T-helper 2 cell (primary cell): Measurements from ENCODE around the gene MGP.
A peak's percentile ranks its signal among the peaks of the same experiment; 100 is the strongest.

ENCODE experiments used
- DNase-seq, 5 experiments: peaks; one replicate each; pipeline versions ENCODE4 v3.0.0 to v3.0.0-alpha.2; 2012 to 2022

Gene MGP

DNA sequence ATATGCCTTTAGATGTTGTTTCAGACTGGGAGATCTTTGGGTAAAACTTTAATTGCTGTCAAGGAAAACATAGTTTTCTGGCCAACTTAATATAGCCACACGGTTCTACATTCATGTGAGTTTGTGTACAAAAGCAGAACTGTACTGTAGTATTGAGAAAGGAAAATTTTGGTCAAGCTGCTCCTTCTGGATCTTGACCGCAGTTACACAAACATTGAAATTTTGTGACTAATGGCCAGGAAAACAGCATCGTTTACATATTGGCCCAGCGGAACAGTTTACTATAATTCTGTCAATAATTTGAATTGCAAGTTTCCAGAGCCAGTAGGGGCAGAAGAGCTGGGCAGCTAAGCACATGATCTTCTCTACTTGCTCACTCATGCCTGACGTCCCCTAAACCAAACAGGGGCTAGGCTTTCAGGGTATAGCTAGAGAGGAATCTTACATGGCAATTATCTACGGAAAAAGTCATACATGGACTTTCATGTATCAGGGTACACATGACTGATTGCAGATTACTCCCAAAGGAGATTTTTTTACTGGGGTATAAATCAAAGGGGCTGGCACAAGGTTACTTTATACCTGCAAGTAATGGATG is 31.0 kb downstream of the MGP start:
- DNase-seq = no peak

DNA sequence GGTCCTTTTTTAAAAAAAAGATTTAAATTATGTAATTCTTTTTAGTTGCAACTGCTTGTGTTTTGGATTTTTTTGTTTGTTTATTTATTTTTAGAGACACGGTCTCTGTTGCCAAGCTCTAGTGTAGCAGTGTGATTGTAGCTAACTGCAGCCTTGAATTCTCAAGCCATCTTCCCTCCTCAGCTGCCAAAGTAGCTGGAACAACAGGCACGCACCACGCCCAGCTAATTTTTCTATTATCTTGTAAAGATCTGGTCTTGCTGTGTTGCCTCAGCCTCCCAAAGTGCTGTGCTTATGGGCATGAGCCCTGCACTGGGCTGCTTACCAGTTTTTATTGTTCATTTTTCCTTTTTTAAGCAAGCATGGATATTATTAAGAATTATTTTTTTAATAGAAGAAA is 31.7 kb downstream of the MGP start:
- DNase-seq = no peak

DNA sequence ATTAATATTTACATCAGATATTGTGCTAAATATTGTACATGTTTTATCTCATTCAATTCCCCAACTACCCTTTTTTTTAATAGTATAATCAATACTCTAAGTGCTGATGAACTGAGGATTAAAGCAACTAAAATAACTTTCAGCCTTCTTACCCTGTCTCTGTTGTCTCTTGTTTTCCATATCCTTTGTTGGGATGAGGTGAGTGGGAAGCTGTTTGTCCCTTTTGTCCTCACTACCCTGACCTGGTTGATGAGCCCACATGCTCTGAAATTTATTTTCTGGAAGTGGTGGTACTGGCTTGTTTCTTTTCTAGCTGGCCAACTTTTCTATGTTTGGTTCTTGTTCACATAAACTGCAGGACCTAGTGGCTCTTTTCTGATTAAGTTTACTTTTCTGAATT is 32.8 kb downstream of the MGP start:
- DNase-seq = no peak

DNA sequence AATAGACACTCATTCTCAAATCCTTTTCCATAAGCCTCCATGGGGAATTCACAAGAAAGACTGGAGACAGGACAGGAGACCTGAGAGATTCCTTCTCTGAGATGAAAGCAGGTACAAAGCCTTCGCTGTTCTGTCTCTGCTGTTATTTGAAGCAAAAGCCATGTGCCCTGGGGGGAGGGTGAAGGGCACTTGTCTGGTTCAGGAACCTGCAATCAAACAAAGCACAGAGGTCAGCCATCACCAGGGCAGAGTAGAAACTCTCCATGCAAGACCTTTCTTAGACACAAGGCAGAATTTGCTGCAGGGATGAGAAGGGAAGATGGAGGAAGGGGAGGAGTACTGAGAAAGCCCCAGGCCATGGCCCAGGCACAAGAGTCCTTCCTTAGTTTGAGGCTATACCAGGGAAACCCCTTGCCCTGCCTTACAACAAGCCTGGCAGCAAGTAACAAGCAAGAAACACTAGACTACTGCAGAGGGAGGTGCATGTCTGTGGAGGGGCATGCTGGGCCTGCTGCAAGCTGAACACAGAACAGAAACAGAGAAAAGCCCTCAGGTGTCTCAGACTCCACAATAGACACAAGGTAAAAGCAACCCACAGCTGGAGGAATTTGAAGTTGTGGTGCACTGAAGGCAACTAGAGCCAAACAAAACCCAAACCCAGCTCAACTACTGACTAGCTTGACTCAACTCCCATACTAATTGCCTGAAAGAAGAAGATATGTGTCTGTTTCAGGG is 34.6 kb downstream of the MGP start:
- no peak for DNase-seq

DNA sequence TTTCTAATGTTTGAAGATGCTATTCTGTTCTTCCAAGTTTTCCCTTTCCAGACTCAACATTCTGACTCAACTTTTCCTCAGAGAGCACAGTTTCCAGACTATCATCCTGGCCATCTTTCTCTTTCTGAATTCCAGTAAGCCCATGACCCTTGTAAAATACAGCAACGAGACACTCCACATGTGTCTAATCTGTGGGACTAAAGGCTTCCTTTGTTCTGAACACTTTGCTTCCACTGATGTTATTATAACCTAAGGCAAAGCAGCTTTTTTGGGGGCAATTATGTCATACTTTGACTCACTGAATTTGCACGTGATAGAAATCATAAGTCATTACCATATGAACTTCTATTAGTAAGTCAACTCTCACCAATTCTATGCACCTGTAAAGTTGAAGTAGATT is 36.0 kb downstream of the MGP start:
- no peak for DNase-seq

DNA sequence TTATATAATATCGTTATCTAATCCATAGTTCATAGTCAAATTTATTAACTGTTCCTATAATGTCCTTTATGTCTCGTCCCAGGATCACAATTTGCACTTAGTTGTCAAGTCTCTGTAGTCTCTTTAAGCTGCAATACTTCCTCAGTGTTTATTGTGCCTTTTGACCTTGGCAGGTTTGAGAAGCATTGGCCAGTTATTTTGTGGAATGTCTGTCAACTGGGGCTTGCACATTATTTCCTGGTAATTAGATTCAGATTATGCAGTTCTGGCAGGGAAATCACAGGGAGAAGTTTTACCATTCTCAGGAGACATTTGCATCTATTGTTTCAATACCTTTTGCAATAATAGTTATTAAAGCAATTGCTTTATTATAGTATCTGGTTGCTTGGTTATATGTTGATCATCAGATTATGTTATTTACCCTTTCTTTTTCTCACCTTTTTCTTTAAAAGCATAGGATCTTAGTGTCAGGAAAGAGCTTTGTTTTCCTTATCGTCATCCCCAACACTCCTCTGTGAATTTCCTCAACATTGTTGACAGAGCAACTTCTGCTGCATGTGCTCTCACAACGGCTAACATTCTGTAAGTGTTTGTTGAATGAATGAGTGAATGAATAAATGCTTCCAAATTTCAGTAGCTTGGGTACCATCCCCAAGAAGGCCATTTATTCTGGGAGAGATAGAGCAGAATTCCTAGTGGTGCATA is 38.6 kb downstream of the MGP start:
- DNase-seq = no peak

DNA sequence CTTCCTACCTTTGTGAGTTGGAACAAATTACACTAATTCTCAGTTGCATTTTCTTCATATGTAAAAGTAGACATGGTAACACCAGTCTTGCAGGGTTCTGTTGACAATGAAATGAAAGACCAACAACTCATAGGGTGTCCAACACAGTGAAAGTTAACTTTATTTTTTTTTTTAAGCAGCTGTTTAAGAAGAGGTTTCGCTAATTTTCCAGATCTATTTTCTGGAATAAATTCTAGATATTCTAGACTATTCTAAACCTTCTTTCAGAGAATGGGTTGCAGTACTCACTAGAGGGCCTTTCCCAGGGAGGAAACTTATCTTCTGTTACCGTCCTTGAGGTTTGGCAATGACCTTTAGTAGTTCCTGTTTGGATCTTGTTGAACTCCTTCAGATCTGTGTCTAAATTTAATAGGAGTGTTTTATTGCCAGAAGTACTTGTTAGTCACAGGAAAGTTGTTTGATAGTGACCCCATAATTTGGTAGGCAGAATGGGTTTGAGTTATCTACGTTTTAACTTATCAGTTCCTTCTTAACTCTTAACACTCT is 39.5 kb downstream of the MGP start:
- no peak for DNase-seq

DNA sequence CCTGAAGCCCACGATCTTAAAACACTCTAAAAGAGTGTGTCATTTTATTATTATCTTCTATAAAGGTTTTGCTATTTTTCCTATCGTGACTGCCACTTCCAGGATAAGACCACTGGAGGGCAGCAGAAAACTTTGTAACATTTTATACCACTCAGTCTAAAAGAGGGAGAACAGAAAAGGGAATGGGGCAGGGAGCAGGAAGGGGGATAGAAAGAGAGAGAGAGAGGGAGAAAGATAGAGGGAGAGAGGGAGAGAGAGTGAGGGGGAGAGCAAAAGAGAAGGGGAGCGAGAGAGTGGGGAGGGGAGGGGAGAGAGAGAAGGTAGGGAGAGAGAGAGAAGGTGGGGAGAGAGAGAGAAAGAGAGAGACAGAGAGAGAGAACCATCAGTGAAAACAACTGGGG is 40.3 kb downstream of the MGP start:
- DNase-seq = peak in 2 of 5 experiments; percentile 29 to 47

DNA sequence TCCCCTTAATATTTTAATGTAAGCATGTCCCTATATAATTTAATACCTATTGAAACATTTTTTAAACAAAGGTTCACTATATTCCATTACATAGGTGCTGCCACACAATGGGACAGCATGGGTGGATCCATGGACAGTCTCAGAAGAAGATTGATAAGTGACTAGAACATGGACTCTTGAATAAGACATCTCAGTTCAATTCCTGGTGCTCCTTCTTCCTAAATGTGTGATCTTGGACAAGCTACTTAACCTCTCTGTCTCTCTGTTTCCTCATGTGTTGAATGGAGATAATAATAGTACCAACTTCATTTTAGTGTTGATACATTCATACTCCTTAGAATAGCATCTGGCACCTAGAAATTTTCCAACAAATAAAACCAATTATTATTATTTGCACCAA is 41.3 kb downstream of the MGP start:
- DNase-seq = no peak

DNA sequence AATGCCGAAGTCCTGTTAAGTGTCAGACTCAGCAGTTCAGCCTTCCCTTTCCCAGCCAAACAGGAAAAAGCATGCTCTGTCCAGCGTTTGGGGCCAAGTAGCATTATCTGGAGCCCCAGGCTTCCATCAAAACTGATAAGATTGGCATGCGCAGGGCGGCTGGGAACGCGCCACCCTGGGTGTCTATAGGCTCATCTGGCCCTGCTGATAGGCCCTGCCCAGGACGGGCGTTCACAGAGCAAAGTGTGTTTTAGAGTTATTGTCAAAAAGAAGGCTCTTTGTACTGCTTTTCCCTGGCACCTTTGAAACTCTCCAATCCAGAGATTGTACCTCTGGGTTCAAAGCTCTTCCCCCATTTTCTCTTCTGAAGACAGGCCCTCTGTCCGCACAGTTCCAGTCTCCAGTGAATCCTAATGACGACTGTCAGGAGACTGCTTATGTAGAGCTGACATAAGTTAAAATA is 42.2 kb downstream of the MGP start, which contains the start of gene ART4:
ART4 (minus strand) TSS at position 102 of the 463 bp plus-strand sequence. CDS start 413 bp downstream, outside the sequence.
- DNase-seq = no peak

DNA sequence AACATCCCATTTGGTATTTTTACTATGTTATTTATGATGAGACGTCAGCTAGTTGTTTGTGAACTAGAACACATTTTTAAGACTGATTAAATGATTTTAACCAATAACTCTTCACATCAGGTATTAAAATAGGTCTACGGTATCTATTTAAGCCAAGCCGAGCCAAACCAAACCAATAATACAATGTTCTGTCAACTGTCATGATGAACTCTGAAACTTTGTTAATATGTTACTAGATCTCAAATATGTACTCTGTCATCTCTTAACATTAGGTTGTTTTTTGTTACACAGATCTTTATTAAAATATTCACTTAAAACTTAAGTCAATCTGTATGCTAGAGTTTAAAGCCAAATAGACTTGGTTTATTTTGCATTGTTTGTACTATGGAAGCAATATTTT is 43.3 kb downstream of the MGP start:
- no peak for DNase-seq

DNA sequence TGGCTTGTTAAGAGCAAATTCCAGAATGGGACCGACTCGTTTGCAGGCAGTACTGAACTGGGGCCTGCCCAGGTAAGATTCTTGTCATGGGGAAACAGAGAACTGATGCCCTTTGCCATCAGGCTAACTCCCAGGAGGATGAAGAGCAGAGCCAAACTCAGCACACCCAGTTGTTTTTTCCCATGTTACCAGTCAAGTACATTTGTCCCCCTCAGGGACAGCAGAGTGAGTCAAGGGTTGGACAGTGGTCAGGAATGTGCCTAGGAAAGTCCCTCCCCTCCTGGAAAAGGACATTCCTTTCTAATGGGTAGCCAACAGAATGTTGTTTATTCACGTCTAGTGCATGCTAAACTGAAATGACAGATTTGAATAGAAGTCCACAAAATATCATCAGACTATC is 43.9 kb downstream of the MGP start:
- DNase-seq = no peak

DNA sequence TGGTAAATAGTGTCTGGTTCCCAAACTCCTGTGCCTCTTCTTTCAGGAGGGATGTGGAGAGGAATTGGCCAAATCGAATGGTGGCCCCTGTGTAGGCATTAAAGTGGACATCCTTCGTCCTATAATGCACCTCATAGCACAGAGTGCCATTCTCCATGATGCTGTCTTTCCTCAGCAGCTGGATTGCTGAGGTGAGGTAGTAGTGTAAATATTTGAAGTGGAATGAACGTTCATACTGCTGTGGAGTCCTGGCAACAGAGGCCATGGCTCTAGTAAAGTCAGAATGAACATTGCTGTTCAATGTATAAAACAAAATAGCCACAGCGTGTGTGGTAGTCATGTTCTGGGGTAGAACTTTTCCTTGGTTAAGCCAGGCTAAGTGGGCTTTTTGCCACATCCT is 45.0 kb downstream of the MGP start:
- DNase-seq = no peak

DNA sequence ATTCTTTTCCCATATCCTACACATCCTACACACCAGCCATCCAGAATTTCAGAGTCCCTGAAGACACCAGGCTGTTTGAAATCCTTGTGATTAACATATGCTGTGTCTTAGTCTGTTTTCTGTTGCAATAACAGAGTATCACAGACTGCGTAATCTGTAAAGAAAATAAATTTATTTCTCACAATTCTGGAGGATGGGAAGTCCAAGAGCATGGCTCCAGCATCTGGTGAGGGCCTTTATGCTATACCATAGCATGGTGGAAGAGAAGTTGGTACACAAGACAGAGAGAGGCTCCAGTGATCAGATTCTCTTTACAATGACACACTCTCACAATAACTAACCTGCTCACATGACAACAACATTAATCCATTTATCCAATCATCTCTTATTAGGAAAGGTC is 46.4 kb downstream of the MGP start:
- no peak for DNase-seq

DNA sequence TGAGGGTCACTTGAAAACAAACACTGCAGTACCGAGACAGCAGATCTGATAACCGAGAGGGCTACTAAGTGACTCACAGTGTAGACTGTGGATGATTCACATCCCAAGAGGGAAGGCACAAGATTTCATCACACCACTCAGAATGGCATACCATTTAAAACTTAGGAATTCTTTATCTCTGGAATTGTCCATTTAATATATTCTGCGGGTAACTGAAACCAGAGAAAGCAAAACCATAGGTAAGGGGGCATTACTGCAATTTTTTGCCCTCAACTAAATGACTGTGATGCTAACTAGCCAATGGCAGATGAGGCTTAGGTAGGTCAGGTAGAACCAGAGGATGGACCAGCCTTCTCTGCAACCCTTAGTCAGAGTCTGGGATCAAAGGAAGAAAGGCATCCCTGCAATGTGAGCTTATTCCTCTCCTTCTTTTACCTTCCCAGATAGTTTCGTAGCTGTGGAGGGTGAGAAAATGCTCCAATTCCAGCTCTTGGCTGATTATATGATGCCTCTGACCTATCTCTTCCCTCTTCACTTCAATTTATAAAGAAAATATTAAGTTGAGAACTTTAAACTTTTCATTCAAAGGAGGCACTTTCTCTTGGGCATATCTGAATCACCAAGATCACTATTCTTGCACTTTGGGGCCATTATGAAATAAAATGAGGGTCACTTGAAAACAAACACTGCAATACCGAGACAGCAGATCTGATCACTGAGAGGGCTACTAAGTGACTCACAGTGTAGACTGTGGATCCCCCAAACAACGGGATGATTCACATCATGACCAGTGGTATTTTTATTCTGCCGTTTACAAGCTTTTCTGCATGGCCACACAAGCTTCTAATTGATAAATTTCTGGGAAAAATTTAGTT is 49.1 kb downstream of the MGP start:
- DNase-seq = no peak

DNA sequence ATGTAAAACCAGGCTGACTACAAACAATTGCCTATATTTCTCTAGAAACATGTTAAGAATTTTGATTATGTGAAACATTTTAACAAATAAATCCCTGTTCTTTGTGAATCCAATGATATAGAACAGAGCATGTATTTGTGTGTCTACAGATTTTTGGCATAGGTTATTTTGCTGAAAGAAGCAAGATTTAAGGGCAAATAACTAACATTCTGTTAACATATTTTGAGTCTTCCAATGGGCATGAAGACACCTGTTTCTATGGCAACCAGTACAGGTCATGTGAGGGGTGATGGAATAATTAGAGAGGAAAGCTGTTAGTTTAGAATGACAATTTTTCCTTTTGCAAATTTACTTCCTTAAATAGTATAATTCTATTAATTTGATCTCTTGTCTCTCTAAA is 51.1 kb downstream of the MGP start:
- DNase-seq = no peak

DNA sequence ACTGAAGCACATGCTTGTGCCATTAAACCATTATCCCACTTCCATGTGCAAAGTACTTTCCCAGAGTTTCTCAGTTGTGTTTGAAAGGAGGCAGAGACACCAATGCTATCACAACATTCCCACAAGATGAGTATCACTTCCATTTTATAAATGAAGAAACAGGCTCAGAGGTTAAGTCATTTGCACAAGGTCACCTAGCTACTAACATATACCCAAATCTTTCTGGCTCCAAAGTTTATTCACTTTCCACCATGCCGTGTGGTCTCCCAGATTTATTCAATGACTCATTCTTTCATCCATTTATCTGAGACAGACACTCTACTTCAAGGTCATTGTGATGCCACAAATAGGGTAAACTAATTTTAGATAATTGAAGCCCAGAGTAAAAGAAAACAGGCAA is 51.7 kb downstream of the MGP start:
- no peak for DNase-seq

DNA sequence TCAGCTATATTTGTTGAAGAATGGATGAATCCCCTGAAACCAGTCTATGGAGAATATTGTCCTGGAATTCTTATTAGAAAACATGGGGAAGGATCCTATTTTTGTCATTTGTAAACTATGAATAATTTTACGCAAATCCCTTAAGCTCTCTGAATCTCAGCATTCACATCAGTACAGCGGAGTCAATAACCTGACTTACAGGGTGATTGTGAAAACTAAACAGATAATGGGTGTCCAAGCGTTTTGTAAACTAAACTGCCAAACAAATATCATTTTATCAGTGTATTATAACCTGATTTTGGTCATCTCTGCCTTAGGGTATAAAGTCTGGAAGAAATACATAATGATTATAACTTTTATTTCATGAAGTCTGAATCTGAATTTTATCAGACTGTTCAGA is 52.3 kb downstream of the MGP start:
- DNase-seq = no peak
